Breast epithelium (tissue), 4 donors: Measurements from ENCODE around the gene KIZ. TPM values are rescaled to one million over a fixed set of nuclear protein-coding genes. Genes with fewer than 3 reads are reported as not detected.

ENCODE experiments used
- DNase-seq, 2 donors: peaks; one replicate each; pipeline ENCODE4 v3.0.0-alpha.2; 2019; ENCODE audit warnings: low spot score in 2 of 2
- H3K27ac ChIP-seq, 2 donors: fragments of 200-600 bp; sonication (generic) in 1 of 2; one replicate each; pipeline ENCODE4 v1.5.1; 2016 to 2019; ENCODE audit warnings: mild to moderate bottlenecking in 1 of 2
- H3K27me3 ChIP-seq, 2 donors: fragments of 200-600 bp; sonication (generic) in 1 of 2; one replicate each; pipeline versions ENCODE4 v1.5.1 to v1.6.0; 2017 to 2019; ENCODE audit warnings: control low read depth in 1 of 2, mild to moderate bottlenecking in 1 of 2
- H3K36me3 ChIP-seq: fragments of 200-600 bp; one replicate; pipeline ENCODE4 v1.5.1; 2019
- H3K4me1 ChIP-seq, 2 donors: fragments of 200-600 bp; sonication (generic); one replicate each; pipeline ENCODE4 v1.5.1; 2016 to 2019; ENCODE audit warnings: control low read depth in 1 of 2
- H3K4me3 ChIP-seq, 3 donors: fragments of 200-600 bp; sonication (generic); 1 replicate in 2 of 3; 2 replicates in 1 of 3; pipeline ENCODE4 v1.5.1; 2016 to 2019; ENCODE audit warnings: mild to moderate bottlenecking in 3 of 3, moderate library complexity in 2 of 3
- H3K9me3 ChIP-seq, 2 donors: fragments of 200-600 bp; sonication (generic) in 1 of 2; one replicate each; pipeline ENCODE4 v1.5.1; 2016 to 2019; ENCODE audit warnings: control low read depth in 1 of 2
- POLR2A ChIP-seq: fragments of 450-650 bp; IDR thresholded peaks from one replicate; pipeline ENCODE4 v1.6.1; 2016; ENCODE audit warnings: antibody characterized with exemption, mild to moderate bottlenecking, moderate library complexity
- POLR2AphosphoS5 ChIP-seq, 3 donors: sonication (generic); formaldehyde crosslinking; IDR thresholded peaks; one replicate each; pipeline ENCODE4 v1.6.1; 2017; ENCODE audit warnings: antibody characterized with exemption in 3 of 3
- intact Hi-C: fragments of 100-400 bp; cut with DNase I; formaldehyde crosslinking; loops from one replicate; pipeline ENCODE4 v1.15.1; 2023; ENCODE audit warnings: low total_unique reads
- total RNA-seq, 3 donors: library from RNA; depleted of rRNA; stranded (reverse); fragments of >200 nt; gene quantifications; one replicate each; pipeline ENCODE4 v1.1.0, GENCODE V29; 2016
- TF ChIP-seq, protein P1 (sequence below), 3 donors: fragments of 450-650 bp; IDR thresholded peaks; one replicate each; pipeline ENCODE4 v1.5.1; 2016 to 2017; ENCODE audit warnings: antibody characterized with exemption in 3 of 3, mild to moderate bottlenecking in 3 of 3, moderate library complexity in 3 of 3

KIZ gene
- total RNA-seq, 3 donors from 2014 or later: 29.8 to 46.2 (median 45.9) TPM

DNA sequence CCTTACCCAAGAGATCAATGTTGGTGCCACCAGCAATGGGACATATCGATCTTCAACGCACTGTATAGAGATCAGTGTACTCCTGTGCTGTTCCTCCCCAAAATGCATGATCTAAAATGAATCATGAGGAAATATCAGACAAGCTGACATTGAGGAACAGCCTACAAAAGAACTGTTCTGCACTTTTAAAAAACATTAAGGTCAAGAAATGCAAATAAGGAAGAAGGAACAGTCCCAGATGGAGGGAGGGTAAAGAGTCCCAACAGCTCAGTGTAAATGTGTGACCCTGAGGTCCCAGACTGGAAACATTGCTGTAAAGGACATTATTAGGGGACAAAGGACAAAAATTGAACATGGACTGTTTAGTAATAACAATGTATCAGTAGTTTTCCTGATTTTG lies 152.9 kb downstream of the KIZ start:
- Histone ChIP-seq H3K9me3 (no peaks in the 10 kb centered on the region), H3K27me3 (peaks cover 0 to 6% of the 10 kb centered on the region in 2 donors), H3K36me3 (no peaks in the 10 kb centered on the region), H3K4me1 (no peaks in the 10 kb centered on the region), H3K27ac (no peak overlapping the region), H3K4me3 (no peak overlapping the region)
- TF ChIP-seq, protein P1, sequence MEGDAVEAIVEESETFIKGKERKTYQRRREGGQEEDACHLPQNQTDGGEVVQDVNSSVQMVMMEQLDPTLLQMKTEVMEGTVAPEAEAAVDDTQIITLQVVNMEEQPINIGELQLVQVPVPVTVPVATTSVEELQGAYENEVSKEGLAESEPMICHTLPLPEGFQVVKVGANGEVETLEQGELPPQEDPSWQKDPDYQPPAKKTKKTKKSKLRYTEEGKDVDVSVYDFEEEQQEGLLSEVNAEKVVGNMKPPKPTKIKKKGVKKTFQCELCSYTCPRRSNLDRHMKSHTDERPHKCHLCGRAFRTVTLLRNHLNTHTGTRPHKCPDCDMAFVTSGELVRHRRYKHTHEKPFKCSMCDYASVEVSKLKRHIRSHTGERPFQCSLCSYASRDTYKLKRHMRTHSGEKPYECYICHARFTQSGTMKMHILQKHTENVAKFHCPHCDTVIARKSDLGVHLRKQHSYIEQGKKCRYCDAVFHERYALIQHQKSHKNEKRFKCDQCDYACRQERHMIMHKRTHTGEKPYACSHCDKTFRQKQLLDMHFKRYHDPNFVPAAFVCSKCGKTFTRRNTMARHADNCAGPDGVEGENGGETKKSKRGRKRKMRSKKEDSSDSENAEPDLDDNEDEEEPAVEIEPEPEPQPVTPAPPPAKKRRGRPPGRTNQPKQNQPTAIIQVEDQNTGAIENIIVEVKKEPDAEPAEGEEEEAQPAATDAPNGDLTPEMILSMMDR (IDR thresholded peaks at IDR 0.05): no peak
- no peak for TF ChIP-seq POLR2AphosphoS5 (IDR thresholded peaks at IDR 0.05)
- no peak for TF ChIP-seq POLR2A
- intact Hi-C loops: no loop called here
- no peak for DNase-seq

DNA sequence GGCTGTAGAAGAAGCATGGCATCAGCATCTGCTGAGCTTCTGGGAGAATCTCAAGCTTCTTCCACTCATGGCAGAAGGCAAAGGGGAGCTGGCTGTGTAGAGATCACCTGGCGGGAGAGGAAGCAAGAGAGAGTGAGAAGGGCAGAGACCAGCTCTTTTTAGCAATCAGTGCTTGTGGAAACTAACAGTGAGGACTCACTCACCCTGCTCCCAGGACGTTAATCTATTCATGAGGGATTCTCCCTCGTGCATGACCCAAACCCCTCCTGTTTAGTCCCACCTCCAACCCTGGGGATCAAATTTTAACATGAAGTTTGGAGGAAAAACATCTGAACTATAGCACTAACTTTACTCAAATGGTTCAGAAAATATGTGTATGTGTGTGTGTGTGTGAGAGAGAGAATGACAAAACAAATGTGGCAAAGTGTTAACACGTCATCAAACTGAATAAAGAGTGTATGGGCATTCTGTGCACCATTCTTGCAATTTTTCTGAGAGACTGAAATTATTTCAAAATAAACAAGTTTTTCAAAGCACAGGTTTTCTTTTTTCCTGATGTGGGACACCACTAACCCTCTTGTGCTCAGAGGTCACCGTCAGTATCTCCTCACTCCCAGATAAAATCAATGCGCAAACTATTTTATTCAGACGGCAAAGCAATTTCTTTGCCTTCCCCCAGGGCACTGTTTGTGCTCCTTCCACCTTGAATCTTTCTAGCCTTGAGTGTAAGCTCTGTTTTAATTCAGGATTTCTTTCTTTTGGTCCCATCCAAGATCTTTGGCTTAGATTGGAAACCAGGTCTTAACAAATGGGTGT lies 154.0 kb downstream of the KIZ start:
- H3K4me1 ChIP-seq: no peaks in the 10 kb centered on the region
- H3K27ac ChIP-seq: no peak overlapping the region
- no peaks in the 10 kb centered on the region for H3K27me3 ChIP-seq
- no peaks in the 10 kb centered on the region for H3K36me3 ChIP-seq
- H3K9me3 ChIP-seq: no peaks in the 10 kb centered on the region
- no peak overlapping the region for H3K4me3 ChIP-seq
- no peak for DNase-seq
- TF ChIP-seq, protein P1 (IDR thresholded peaks at IDR 0.05): no peak
- TF ChIP-seq POLR2A (no peak), POLR2AphosphoS5 (IDR thresholded peaks at IDR 0.05) (no peak)
- intact Hi-C loops: no loop called here

DNA sequence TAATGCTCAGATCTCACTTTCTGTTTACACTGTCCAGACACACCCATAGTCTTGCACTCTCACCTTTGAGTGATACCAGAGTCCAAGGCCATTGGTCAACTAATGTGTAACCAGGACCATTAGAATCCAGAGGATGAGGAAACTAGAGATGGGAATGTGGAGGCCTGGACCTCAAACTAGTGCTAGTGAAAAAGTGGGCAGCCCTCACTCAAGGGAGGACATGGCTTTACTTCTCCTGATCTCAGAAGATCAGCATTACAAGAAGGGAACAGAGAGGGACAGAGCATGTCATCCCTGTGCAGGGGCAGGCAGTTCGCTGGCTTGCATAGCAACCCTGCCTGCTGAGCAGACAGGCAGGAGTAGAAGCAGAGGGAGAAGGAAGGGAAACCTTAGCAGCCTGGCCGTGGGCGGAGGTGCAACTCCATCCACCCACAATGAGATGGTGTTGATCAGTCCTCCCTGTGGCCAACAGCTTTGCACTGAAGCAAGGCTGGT lies 154.7 kb downstream of the KIZ start:
- TF ChIP-seq, protein P1 (IDR thresholded peaks at IDR 0.05): no peak
- TF ChIP-seq POLR2AphosphoS5 (IDR thresholded peaks at IDR 0.05) (no peak), POLR2A (no peak)
- intact Hi-C loops: no loop called here
- Histone ChIP-seq H3K4me1 (no peaks in the 10 kb centered on the region), H3K36me3 (no peaks in the 10 kb centered on the region), H3K9me3 (no peaks in the 10 kb centered on the region), H3K27ac (no peak overlapping the region), H3K4me3 (no peak overlapping the region), H3K27me3 (no peaks in the 10 kb centered on the region)
- DNase-seq: no peak

DNA sequence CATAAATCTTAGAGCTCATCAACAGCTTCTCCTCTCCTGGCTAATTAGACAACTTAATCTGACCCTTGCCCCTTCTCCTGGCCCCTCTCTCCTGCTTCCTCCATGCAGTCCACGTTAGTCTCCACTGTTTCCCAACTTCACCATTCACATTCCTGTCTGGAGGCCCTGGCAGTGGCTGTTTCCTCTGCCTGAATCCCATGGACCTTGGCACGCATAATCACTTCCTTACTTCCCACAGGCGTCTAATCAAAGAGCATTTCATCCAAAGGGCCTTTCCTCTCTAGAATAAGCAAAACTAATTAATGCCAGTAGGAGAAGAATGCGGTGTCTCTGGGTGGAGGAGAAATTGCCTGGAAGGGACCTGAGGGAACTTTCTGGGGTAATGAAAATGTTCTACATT lies 160.9 kb downstream of the KIZ start:
- Histone ChIP-seq H3K4me1 (no peaks in the 10 kb centered on the region), H3K27me3 (no peaks in the 10 kb centered on the region), H3K4me3 (no peak overlapping the region), H3K27ac (no peak overlapping the region), H3K9me3 (no peaks in the 10 kb centered on the region), H3K36me3 (no peaks in the 10 kb centered on the region)
- TF ChIP-seq POLR2AphosphoS5 (IDR thresholded peaks at IDR 0.05) (no peak), POLR2A (no peak)
- TF ChIP-seq, protein P1 (IDR thresholded peaks at IDR 0.05): no peak
- DNase-seq: no peak
- intact Hi-C loops: no loop called here

DNA sequence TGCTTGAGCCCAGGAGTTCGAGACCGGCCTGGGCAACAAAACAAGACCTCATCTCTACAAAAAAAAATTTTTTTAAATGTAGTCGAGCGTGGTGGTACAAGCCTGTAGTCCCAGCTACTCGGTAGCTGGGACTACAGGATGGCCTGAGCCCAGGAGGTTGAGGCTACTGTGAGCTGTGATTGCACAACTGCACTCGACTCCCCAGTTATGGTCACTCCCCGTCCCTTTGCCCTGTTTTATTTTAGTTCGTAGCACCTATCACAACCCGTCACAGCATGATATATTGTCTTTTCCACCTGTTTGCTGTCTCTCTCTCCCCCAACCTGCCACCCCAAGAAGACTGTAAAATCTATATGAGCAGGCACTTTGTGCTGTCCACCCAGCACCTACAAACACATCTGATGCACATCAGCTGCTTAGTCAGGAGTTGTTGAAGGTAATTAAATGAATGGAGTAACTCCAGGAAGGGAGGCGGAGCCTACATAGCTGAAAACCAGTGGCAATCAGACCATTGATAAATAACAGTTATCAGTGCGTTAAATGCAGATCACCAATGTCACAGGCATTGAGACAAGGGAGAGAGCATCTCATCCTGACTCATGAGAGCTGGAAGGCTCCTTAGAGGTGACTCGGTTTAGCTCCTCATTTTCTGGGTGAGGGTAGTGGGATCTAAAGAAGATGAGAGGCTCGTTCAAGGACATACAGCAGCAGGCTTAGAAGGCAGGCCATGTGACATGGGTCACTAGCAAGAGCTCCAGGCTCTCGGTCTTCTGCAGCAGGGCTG lies 162.9 kb downstream of the KIZ start:
- TF ChIP-seq POLR2A: no peak
- TF ChIP-seq POLR2AphosphoS5 (IDR thresholded peaks at IDR 0.05): no peak
- TF ChIP-seq, protein P1 (IDR thresholded peaks at IDR 0.05): no peak
- no peaks in the 10 kb centered on the region for H3K27me3 ChIP-seq
- H3K4me3 ChIP-seq: no peak overlapping the region
- H3K4me1 ChIP-seq: no peaks in the 10 kb centered on the region
- no peak overlapping the region for H3K27ac ChIP-seq
- H3K36me3 ChIP-seq: no peaks in the 10 kb centered on the region
- DNase-seq: no peak
- no peaks in the 10 kb centered on the region for H3K9me3 ChIP-seq
- intact Hi-C loops: no loop called here
